Activated T-cell treated with anti-CD3 and anti-CD28 coated beads for 24 hours (primary cell): Measurements from ENCODE around the gene PTRHD1.
"Not testable (repeated sequence)": the region's sequence is repeated elsewhere in the genome, so short reads cannot be mapped to it uniquely, and the experiment has no call there.

Experiments
- DNase-seq: peaks from one replicate; pipeline ENCODE4 v3.0.0-alpha.2; 2020; ENCODE audit warnings: low read depth

The PTRHD1 gene, protein sequence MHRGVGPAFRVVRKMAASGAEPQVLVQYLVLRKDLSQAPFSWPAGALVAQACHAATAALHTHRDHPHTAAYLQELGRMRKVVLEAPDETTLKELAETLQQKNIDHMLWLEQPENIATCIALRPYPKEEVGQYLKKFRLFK

DNA sequence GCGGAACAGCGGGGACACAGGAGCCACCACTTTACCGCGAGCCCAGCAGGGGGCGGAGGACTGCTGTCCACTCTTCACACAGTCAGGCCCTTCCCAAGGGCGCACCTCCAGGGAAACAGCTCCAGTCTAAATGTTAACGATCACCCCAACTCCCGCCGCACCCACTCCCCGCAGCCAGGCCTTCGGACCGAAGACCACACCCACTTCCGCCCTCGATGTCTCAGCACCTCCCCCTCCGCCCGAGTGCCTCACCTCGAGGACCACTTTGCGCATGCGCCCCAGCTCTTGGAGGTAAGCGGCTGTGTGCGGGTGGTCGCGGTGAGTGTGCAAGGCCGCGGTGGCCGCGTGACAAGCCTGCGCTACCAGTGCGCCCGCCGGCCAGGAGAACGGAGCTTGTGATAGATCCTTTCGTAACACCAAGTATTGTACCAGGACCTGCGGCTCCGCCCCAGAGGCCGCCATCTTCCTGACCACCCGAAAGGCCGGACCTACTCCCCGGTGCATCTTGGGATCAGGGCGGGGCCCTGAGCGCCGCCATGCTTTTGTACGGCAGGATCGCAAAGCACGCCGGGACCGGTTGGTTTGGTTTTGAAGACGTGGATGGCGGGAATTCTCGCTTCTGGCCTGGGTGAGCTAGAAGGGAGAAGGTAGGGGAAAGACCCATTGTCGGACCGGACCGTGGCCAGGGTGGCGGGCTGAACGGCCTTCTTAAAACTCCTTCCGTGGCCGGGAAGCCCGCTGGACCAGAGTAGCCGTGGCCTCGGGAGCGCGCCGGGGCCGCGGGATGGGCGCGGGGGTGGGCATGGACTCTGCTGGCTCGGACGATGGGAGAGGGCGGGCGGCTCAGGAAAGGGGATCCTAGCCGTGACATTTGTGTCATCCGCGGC lies at the start of gene PTRHD1, which contains the start of gene CENPO:
Gene PTRHD1, minus strand, starts transcription at position 518 of the 887 bp plus-strand sequence. Its CDS starts 14 bp downstream, at position 504.
Gene CENPO, plus strand, starts transcription at position 552 of the 887 bp plus-strand sequence. CDS start 495 bp downstream, outside the sequence.
- peak; percentile 92 for DNase-seq

DNA sequence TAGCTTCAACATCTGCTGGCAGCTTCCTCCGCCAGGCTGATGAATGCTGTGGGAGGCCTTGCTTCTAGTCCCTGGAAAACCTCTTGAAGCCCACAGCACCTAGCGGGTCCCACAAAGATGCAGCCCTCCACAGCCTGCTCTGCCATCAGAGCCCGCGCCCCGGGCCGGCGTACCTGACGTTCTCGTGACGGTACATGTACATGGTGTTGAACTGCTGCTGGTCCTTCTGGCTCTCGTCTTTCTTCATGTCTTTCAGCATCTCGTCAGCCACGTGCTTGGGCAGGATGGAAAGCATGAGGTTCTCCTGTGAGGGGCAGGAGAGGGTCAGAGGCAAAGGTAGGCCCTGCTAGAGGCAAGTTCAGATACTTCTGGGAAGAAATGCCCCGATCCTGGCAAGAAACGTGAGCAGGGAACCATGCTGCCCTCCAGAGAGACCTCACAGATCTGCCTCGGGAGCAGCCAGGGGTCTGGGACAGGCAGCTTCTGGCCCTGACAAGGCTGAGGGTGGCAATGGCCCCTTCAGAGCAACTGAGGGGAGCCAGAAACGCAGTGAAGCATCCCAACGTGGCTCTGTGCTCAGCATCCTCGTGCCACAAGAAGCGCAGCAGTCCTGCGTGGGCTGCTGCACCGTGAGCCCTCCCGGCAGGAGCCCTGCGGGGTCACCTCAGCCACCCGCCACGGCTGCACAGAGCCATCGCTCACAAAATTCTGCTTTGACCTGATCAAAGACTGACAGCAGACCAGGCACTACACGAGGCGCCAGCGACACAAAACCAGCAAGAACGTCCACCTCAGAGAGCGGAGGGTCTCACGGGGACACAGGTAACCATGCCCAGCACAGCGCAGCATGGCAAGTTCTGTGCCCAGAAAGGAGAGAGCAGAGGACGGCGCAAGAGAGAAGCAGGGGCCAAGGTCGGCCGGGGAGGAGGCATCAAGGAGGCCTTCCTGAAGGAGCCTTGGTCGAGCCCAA lies 49.2 kb upstream of the PTRHD1 start:
- no peak for DNase-seq

DNA sequence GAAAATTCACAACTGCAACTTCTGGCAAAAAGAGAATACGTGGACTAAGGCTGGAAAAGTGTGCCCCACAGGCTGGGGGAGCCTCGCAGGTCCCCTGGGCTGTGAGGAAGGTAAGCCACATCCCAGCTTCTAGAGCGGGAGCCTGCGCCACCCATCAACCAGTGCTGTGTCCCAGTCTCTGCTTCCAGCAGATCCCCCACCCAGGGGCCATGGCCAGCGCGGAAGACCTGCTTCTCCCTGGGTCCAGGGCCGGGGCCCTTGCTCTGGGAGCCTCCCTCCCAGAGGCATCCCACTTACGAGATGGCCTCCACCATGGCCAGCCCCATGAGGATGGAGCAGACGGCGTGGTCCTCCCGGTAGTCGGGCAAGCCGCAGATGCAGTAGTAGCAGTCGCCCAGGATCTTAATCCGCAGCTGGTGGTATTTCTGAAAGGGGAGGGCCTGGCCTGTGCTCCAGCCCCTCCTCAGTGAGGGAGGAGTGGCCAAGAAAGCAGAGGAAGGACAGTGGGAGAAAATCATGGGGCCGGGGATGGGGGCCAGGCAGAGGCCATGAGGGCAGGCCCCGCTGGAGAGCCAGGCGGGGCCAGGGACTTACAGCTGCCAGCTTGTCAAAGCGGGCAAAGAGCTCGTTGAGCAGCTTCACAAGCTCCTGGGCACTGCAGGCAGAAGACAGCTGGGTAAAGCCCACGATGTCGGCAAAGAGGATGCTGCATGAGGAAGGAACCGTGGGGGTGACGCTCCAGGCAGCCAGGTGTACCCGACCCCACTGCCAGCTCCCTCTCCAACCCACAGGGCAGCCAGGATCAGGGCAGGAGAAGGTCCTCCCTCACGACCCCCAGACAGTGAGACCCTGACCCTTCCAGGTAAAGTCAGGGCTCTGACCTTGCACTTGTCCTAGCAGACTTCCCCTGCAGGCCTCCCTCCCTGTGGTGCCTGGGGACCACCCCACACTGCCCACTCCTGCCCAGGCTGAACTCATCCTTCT lies 48.1 kb upstream of the PTRHD1 start:
- no peak for DNase-seq

DNA sequence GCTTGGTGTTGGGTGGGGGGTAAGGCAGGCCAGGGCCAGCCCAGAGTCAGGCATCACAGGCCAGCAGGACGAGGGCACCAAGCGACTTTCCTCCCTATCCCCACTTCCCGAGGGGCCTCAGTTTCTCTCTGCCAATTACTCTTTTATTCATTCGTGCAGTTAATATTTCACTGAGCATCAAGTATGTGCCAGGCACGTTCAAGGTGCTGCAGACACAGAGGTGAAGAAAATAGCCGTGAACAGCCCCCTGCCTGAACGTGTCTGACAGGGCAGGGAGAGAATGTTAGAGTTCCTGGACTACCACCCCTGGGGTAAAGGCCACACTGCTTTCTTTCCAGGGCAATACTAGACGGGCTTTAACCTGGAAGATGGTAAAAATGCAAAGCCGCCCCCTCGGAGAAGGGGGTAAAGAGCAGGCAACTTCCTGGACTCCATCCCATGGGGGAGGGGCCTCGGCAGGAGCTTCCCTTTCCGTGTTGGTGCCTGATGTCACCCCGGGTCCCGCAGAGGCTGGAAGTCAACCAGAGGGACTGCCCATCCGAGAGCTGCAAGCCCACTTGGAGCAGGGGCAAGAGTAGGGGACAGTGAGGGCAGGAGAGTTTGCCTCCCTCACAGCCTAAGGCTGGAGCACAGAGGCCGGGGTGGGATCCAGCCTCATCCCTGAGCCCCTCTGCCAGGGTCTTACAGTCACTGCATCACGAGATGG lies 47.1 kb upstream of the PTRHD1 start:
- no peak for DNase-seq

DNA sequence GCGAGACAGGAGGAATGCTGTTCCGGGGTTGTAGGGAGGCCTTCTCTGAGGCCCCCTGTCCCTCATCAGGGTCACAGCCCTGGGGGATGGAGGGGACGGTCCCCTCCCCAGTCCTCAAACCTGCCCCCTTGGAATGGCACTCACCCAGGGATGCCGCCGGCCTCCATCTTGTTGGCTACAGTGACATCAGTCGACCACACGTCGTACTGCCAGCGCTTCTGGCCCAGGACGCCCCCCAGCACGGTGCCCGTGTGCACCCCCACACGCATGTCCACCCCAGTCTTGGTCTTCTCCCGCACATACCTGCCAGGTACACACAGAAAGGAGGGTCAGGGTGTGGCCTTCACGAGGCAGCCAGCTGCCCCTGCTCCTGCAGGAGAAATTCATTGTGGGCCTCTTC lies 46.5 kb upstream of the PTRHD1 start:
- DNase-seq: no peak

DNA sequence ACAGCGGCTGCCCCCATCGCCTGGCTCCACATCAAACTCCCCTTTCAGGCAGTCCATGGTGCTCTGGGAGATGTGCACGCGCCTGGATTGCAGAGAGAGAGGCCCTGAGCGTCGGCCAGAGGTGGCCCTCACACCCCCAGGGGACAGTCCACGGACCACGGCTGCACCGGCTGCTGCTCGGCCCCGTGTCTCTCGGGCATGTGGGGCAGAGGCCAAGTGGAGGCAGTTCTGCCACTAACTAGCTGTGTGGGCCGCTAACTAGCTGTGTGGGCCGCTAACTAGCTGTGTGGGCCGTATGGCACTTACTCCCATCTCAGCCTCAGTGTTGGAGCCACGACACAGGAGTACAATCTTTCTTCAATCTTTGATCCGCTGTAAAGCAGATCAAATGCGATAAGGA lies 45.4 kb upstream of the PTRHD1 start:
- no peak for DNase-seq

DNA sequence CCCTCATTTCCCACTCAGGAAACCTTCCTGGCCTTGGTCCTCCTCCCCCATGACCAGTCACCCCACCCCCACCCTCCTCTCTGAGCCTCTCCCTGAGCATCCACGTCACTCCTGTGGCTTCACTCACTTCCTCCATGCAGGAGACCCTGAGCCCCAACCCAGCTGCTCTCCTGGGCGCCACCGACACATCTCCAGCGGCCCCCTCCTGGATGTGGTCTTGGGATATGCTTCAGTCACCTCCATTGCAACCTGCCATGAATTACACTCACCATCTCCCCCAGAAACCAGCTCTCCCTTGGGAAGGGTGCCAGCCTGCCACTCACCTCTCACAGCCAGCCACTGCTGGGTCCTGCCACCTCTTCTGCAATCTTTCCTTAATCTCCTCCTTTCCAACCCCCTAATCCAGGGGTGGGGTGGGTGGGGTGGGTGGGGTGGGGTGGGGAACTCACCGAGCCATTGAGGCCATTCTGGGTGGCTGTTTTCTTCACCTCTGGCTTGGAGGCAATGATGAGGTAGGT lies 44.9 kb upstream of the PTRHD1 start:
- no peak for DNase-seq

DNA sequence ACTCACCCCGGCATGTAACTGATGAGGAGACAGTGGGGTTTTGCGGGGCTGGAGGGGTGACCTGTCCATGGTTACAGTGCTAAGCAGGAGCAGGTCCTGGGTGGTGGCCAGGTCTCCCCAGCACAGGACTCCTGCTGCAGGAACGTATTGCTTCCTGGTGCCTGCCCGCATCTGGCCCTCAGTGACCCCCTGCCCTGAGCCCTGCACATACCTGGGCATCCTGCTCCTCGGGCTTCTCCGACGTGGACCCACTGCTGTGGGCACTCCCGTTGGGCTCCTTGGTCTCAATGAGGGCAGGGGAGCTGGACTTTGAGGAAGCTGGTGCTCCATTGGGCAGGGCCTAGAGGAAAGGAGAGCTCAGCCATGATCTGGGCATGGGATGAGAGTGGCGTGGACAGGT lies 43.5 kb upstream of the PTRHD1 start:
- DNase-seq: no peak

DNA sequence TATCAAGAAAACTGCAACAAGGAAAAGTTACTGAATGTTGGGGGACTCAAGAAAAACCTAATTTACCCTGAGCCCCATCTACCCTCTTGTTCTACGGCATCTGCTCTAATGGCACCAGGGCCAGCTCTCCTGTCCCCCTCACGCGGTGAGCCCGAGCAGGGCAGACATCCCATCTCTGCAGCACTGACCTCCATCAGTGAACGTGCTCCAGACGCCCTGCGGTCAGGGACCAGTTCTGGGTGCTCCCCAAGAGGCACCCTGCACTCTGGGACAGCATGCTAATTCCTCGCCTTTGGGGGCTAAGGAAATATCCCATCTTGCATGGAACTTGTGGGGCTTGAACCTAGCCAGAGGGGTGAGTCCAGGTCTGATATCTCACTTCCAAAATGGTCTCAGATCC lies 43.0 kb upstream of the PTRHD1 start:
- no peak for DNase-seq

DNA sequence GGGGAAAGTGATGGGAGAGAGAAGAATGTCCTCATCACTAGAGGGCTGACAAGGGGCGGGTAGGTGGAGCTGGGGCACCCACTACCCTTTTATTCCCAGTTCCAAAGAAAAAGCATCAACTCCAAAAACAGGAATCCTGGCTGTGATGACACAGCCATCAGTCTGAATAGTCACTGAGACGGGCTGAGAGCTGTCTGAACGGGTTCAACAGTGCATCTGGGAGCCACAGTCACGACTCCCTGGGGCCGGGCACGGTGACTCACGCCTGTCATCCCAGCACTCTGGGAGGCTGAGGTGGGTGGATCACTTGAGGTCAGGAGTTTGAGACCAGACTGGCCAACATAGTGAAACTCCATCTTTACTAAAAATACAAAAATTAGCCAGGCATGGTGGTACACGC lies 42.2 kb upstream of the PTRHD1 start:
- not testable (repeated sequence) for DNase-seq

DNA sequence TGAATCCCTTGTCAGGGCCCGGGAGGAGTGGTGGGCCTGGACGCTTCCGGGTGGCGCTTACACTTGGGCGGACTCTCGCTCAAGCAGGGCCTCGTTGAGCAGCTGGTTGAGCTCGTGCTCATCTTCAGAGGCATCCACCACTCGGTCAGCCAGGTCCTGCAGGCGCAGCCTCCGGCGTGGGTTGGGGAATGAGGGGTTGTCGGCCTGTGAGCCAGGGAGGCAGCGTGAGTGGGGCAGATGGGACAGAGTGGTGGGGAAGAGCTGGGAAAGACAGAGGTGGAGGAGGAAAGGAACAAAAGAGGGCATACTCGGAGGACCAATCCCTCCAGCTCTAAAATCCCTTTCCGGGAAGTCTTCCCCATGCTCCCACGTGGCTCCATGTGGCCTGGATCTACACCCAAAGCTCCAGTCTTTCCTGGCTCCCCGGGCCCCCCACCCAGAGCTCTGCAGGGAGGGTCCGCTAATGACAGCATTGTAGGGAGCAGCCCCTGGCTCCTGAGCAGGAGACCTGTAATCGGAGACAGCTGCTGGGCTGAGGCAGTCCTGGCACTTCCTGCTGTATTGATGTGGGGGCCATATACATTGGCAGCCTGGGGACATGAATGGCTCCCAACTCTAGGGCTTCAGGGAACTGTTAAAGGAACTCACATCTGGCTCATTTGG lies 41.7 kb upstream of the PTRHD1 start:
- no peak for DNase-seq

DNA sequence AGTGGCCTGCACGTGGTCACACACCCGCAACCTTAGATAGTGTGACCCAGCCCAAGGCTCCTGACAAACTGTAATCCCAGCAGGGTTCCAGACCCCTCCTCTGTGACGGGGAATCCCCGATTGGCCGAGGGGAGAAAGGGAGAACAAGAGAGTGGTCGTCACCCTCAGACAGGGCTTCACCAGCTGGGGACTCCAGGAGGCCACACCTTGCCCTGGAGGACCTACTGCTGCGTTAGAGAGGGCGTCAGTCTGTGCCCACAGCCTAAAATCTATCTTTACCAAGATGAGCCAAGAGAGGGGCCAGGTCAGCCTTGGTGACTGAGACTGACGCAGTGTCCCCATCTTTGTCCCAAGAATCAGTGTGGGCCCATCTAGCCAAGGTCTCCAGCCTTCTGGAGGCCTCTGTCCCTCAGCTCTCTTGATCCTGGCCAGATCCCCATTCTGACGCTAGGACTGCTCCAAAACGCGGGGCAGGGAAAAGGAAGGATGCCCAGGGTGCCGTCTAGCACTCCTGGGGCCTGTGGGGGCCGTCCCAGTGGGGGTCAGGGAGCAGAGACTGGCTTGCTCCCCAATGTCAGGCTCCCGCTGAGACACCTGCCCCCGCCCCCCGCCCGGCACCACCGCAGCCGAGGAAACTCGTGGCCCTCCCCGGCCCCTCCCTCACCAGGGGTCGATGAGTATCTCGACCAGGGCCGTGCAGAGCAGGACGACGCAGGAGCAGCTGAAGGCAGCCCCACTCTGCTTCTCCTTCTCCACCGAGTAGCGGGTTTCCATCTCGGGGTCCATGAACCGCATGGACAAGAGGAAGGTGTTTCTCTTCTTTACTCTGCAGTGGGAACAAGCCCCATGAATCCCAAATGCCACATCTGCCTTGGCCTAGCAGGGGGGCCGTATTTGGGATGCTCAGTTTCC lies 40.9 kb upstream of the PTRHD1 start:
- DNase-seq: no peak

DNA sequence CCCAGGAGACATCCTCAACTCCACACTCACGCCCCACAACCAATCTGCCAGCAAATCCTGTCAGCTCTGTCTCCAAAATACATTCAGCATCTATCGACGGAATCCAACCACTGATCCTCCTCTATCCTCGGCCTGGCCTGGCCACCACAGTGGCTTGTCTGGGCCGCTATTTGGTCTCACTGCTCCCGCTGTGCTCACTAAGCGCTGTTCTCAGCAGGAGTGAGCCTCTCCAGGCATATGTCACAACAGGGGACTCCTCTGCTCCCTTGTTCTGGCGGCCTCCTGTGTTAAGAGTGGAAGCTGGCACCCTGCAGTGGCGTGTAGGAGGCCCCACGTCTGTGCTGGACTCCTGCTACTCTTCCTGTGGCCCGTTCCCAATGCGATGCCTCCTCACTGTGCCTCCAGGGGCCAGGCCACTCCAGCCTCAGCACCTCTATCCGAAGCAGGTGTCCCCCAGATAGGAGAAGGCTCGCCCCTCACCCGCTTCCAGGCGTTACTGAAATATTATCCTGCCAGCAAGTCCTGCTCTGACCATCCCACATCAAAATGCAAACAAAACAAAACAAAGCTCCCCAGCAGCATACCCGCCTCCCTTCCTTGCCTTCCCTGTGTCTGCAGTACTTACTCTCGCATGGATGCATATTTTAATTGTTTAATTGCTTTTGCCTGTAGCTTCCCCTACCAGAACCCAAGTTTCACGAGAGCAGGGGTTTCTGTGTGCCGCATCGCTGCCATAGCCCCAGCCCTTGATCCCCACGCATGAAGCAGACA lies 39.9 kb upstream of the PTRHD1 start:
- no peak for DNase-seq

DNA sequence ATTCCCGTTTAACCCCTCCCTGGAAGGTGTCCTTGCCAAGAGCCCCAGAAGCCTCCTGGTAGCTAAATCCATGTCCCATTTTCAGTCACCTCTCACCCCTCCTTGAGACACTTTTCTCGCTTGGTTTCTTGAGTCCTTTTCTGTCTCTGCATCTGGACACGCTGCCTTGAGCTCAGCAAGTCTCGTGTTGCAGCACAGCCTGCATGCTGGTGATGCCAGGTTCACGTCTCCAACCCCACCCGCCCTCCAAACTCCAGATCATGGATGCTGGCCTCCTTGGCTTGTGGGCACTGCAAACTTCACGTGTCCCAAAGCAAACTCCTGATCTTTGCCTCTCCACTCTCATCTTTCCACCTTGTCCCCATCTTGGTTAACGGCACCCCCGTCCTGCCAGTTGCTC lies 39.3 kb upstream of the PTRHD1 start:
- no peak for DNase-seq

DNA sequence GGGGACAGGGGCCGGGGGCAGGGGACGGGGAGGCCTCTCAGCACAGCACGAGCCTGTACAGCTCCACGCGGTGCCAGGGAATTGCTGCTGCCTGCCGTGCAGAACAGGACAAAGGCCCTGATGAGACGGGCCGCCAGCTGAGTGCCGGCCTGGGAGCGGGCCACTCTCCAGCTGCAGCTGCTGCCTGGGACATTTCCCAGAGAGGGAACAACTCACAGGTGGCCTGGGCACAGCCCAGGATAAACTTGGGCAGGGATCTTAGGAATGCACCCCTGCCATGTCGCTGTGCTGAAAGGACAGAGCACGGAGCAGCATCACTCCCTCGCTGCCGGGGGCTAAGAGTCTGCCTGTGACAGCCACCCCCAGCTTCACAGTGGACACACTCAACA lies 38.9 kb upstream of the PTRHD1 start:
- no peak for DNase-seq

DNA sequence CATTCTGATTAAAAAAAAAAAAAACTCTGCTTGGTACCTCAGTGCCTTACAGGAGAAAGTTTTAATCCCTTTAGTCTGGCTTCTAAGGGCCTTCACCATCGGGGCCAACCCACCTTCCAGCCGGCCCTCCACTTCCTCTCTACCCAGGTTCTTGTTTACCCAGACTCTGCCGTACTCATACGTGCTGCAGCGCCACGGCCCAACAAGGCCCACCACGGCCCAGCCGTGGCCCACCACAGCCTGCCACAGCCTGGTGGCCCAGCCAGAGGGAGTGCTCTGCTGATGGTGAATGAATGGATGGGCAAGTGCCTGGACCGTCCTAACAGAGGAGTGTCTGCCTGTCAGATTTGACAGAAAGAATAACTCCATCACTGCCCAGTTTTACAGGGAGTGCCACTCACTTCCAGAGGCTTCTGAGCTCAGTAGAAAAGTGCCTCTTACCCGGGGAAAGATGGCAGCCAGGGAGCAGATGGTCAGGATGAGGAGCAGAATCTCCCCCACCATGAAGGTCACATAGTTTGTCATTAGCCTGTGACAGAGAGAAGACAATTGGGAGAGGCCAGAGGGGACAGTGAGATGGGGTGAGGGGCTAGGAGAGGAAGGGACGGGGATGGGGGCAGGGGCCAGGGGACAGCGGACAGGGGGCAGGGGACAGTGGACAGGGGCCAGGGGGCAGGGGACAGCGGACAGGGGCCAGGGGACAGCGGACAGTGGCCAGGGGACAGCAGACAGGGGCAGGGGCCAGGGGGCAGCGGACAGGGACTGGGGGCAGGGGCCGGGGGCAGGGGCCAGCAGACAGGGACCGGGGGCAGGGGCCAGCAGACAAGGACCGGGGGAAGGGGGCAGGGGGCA lies 38.3 kb upstream of the PTRHD1 start:
- DNase-seq: no peak

DNA sequence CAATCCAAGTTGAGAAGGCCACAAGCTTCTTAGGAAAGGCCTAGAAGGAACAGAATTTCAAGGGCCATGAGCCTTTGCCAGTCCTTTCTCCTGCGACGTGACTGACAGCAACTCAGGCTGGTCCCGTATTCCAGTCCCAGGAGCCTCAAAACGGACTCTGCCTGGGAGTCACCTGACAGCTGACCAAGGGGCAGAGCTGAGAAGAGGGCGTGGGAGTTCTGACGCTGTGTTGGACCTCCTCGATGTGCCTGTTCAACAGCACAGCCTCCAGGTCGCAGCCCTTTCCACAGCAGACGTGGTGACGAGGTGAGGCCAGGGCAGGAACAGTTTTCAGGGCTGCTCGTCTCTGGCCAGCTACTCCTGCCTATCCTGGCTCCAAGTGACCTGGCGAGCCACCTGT lies 37.6 kb upstream of the PTRHD1 start:
- no peak for DNase-seq
